ENCODE results near the gene PDGFD. TPM values are rescaled to one million over a fixed set of nuclear protein-coding genes. Genes with fewer than 3 reads are reported as not detected.

The PDGFD gene
- total RNA-seq, 1 donor from 2014 or later, result 8.0 TPM

DNA sequence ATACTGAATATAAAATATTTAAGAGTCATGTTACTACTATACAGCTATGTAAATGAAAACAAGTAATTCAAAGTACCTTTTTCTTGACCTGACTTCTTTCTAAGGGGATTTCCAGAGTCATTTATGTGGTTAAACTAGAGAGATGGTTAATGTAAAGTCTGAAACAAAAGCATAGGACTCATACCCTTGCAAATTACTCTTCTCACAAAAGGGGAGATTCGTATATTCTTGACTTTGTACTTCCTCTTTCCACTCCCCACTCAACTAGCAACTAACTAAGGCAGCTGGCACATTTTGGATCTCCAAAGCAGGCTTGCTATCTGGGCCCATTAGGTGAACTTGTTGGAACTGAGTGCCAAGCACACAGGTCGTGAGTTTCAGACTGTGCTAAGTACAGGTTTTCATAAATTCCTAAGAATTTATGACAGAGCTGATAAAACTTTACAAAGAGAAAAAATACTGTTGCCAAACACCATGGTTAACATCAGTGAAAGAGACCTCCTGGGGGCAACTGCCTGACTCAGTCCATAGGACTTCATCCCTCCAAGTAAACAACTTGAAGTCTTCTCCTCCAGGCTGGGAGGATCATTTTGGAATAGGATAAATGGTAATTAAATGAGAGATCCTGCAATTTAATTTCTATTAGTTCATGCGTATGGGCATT is 204.5 kb downstream of the PDGFD start:
- Mint-ChIP-seq H3K36me3 (ENCODE audit: insufficient read depth) (peaks cover 3% of the 10 kb centered on the region), H3K4me3 (ENCODE audit: low read depth) (no peak overlapping the region), H3K4me1 (ENCODE audit: low read depth) (no peaks in the 10 kb centered on the region), H3K27ac (no peak overlapping the region), H3K27me3 (no peaks in the 10 kb centered on the region), H3K9me3 (ENCODE audit: low read depth) (no peaks in the 10 kb centered on the region)
- TF ChIP-seq, protein P1, sequence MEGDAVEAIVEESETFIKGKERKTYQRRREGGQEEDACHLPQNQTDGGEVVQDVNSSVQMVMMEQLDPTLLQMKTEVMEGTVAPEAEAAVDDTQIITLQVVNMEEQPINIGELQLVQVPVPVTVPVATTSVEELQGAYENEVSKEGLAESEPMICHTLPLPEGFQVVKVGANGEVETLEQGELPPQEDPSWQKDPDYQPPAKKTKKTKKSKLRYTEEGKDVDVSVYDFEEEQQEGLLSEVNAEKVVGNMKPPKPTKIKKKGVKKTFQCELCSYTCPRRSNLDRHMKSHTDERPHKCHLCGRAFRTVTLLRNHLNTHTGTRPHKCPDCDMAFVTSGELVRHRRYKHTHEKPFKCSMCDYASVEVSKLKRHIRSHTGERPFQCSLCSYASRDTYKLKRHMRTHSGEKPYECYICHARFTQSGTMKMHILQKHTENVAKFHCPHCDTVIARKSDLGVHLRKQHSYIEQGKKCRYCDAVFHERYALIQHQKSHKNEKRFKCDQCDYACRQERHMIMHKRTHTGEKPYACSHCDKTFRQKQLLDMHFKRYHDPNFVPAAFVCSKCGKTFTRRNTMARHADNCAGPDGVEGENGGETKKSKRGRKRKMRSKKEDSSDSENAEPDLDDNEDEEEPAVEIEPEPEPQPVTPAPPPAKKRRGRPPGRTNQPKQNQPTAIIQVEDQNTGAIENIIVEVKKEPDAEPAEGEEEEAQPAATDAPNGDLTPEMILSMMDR (IDR thresholded peaks at IDR 0.05; ENCODE audit: unreplicated experiment), result no peak
- no peak for DNase-seq (ENCODE audit: low spot score, unreplicated experiment)

- Mint-ChIP-seq H3K4me1 (ENCODE audit: low read depth) (no peaks in the 10 kb centered on the region), H3K27me3 (no peaks in the 10 kb centered on the region), H3K36me3 (ENCODE audit: insufficient read depth) (peaks cover 3% of the 10 kb centered on the region), H3K27ac (no peak overlapping the region), H3K4me3 (ENCODE audit: low read depth) (no peak overlapping the region), H3K9me3 (ENCODE audit: low read depth) (no peaks in the 10 kb centered on the region)
- TF ChIP-seq, protein P1 (IDR thresholded peaks at IDR 0.05; ENCODE audit: unreplicated experiment), result no peak
- DNase-seq (ENCODE audit: low spot score, unreplicated experiment), result no peak
Observed at GRCh38 chr11:103958475-103959215, 205.3 kb downstream of the PDGFD start.

GRCh38 chr11:103953797-103954486 is 210.0 kb downstream of the PDGFD start:
- TF ChIP-seq, protein P1 (IDR thresholded peaks at IDR 0.05; ENCODE audit: unreplicated experiment), result no peak
- H3K9me3 Mint-ChIP-seq (ENCODE audit: low read depth), result no peaks in the 10 kb centered on the region
- H3K4me3 Mint-ChIP-seq (ENCODE audit: low read depth), result no peak overlapping the region
- no peak overlapping the region for H3K27ac Mint-ChIP-seq
- DNase-seq (ENCODE audit: low spot score, unreplicated experiment), result no peak
- no peaks in the 10 kb centered on the region for H3K4me1 Mint-ChIP-seq (ENCODE audit: low read depth)
- no peaks in the 10 kb centered on the region for H3K27me3 Mint-ChIP-seq
- H3K36me3 Mint-ChIP-seq (ENCODE audit: insufficient read depth), result peaks cover 3% of the 10 kb centered on the region

DNA sequence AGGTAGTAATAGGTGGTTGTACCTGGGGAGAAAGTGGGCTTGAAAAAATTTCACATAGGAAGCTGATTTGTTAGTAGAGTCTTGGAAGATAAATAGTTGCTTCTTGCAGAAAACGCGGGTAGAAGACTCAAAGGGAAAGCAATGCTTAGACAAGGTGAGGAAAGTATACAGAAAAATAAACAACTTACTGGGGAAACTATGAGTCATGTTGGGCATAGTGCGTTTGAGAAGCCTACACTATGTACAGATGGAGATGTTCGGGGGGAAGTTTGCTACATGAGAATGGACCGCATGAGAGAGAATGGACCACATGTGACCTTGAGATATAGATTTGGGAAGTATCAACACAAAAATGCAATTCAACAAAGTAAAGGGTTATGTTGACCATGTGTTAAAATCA is 214.2 kb downstream of the PDGFD start:
- Mint-ChIP-seq H3K36me3 (ENCODE audit: insufficient read depth) (no peaks in the 10 kb centered on the region), H3K27ac (no peak overlapping the region), H3K4me1 (ENCODE audit: low read depth) (peaks cover 12% of the 10 kb centered on the region), H3K27me3 (no peaks in the 10 kb centered on the region), H3K4me3 (ENCODE audit: low read depth) (no peak overlapping the region), H3K9me3 (ENCODE audit: low read depth) (no peaks in the 10 kb centered on the region)
- TF ChIP-seq, protein P1 (IDR thresholded peaks at IDR 0.05; ENCODE audit: unreplicated experiment), result no peak
- DNase-seq (ENCODE audit: low spot score, unreplicated experiment), result no peak

DNA sequence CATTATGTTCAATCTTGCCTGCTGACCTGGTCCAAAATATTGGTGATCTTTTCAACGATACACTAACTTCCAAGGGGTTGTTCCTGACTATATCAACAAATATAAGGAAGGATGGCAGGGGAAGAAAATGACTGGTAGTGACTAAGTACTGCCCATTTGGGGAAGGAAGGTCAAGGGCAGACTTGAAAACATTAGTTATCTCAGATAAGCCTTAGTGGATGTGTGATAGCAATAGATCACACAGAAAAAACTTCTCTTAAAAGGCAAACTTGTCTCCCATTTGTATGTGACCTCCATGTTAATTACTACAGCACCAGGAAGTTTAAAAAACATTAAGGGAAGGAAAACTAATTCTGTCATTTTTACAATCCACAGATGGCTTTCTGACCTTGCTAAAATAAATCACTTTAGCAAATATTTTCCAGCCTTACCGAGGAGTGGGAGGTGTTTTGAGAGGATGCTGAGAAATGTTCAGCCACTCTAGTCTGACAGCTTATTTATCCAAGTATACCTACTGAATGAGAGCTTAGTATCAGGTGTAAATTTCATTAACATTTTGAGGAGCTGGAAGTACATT is 215.7 kb downstream of the PDGFD start:
- Mint-ChIP-seq H3K9me3 (ENCODE audit: low read depth) (no peaks in the 10 kb centered on the region), H3K27me3 (no peaks in the 10 kb centered on the region), H3K27ac (no peak overlapping the region), H3K4me1 (ENCODE audit: low read depth) (peaks cover 14% of the 10 kb centered on the region), H3K36me3 (ENCODE audit: insufficient read depth) (no peaks in the 10 kb centered on the region), H3K4me3 (ENCODE audit: low read depth) (no peak overlapping the region)
- DNase-seq (ENCODE audit: low spot score, unreplicated experiment), result no peak
- TF ChIP-seq, protein P1 (IDR thresholded peaks at IDR 0.05; ENCODE audit: unreplicated experiment), result no peak
